ENCODE measurements around the gene ATXN7L1.
A peak's percentile ranks its signal among the peaks of the same experiment; 100 is the strongest.

The ATXN7L1 gene

GRCh38 chr7:105878746-105879605 is 2.6 kb upstream of the ATXN7L1 start:
- no peak overlapping the region for H3K27ac ChIP-seq (ENCODE audit: low read depth in 2 of 2, low read length in 2 of 2)
- H3K4me3 ChIP-seq (ENCODE audit: low read length in 2 of 2), result peak overlapping the region in 1 of 2 donors; percentile 80

DNA sequence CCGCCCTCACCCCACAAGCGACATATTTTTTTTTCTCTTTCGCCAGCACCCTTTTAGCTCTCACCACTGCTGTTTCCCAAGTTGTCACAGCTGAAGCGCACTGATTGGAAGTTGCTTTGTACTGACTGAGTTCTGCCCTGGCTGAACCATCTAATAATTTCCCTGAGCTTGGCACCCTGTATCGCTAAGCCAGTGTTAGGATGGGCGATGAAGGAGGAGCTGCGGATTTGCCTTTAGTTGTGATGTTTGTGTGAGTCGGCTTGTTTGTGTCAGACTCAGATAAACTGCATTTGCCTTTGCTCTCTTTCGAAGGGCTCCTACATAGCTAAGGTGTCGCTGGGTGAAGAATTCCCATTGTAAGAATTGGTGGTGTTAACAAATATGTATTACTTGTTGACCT is 1.3 kb upstream of the ATXN7L1 start:
- Histone ChIP-seq H3K36me3 (ENCODE audit: control insufficient read depth in 2 of 2, insufficient read depth in 2 of 2, low read length in 2 of 2) (no peaks in the 10 kb centered on the region), H3K27ac (ENCODE audit: low read depth in 2 of 2, low read length in 2 of 2) (peak overlapping the region; percentile 67 to 76), H3K4me3 (ENCODE audit: low read length in 2 of 2) (peak overlapping the region; percentile 80 to 87), H3K9ac (ENCODE audit: low read depth in 1 of 2, low read length in 2 of 2) (peak overlapping the region; percentile 66 to 71), H3K4me1 (ENCODE audit: control insufficient read depth in 2 of 2, insufficient read depth in 2 of 2, low read length in 2 of 2) (peaks cover 19 to 34% of the 10 kb centered on the region in 2 donors), H3K27me3 (ENCODE audit: control insufficient read depth in 2 of 2, insufficient read depth in 2 of 2, low read length in 2 of 2) (no peaks in the 10 kb centered on the region), H3K9me3 (ENCODE audit: control insufficient read depth in 2 of 2, low read length in 2 of 2) (no peaks in the 10 kb centered on the region)

More at GRCh38 chr7:105878746-105879605, 2.6 kb upstream of the ATXN7L1 start:
- Histone ChIP-seq H3K4me1 (ENCODE audit: control insufficient read depth in 2 of 2, insufficient read depth in 2 of 2, low read length in 2 of 2) (peaks cover 19 to 34% of the 10 kb centered on the region in 2 donors), H3K36me3 (ENCODE audit: control insufficient read depth in 2 of 2, insufficient read depth in 2 of 2, low read length in 2 of 2) (no peaks in the 10 kb centered on the region), H3K9ac (ENCODE audit: low read depth in 1 of 2, low read length in 2 of 2) (no peak overlapping the region), H3K9me3 (ENCODE audit: control insufficient read depth in 2 of 2, low read length in 2 of 2) (no peaks in the 10 kb centered on the region), H3K27me3 (ENCODE audit: control insufficient read depth in 2 of 2, insufficient read depth in 2 of 2, low read length in 2 of 2) (no peaks in the 10 kb centered on the region)

DNA sequence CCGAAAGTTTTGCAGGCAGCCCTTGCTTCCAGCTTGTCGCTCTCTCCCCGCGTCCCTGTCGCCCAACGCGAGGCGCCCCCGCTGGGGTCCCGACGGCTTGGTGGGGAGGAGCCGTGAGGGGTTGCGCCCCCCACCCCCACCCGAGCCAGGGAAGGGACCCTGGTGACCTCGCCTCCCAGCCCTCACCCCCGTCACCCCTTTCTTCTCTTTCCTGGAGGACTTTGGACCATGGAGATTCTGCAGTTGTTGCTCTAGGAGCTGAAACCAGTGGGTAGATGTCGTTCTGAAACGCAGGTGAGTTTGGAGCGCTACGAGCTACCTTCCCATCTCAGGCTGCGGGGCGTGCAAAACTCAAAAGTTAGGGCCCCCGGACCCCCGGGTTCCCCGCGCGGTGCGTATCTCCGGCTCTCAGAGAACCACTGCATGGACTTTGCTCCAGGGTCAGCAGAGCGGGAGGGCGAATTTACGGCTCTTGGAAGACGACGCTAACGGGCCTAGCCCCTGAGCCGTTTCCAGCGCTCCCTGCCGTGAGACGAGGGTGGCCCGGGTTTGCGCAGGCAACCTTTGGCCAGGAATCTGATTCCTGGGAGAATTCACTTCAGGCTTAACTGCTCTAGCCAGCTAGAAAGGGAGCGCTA is 684 bp upstream of the ATXN7L1 start:
- Histone ChIP-seq H3K4me1 (ENCODE audit: control insufficient read depth in 2 of 2, insufficient read depth in 2 of 2, low read length in 2 of 2) (peaks cover 19 to 34% of the 10 kb centered on the region in 2 donors), H3K9ac (ENCODE audit: low read depth in 1 of 2, low read length in 2 of 2) (peak overlapping the region; percentile 66 to 71), H3K36me3 (ENCODE audit: control insufficient read depth in 2 of 2, insufficient read depth in 2 of 2, low read length in 2 of 2) (no peaks in the 10 kb centered on the region), H3K27ac (ENCODE audit: low read depth in 2 of 2, low read length in 2 of 2) (peak overlapping the region; percentile 67 to 76), H3K27me3 (ENCODE audit: control insufficient read depth in 2 of 2, insufficient read depth in 2 of 2, low read length in 2 of 2) (no peaks in the 10 kb centered on the region), H3K9me3 (ENCODE audit: control insufficient read depth in 2 of 2, low read length in 2 of 2) (no peaks in the 10 kb centered on the region), H3K4me3 (ENCODE audit: low read length in 2 of 2) (peak overlapping the region; percentile 80 to 87)

DNA sequence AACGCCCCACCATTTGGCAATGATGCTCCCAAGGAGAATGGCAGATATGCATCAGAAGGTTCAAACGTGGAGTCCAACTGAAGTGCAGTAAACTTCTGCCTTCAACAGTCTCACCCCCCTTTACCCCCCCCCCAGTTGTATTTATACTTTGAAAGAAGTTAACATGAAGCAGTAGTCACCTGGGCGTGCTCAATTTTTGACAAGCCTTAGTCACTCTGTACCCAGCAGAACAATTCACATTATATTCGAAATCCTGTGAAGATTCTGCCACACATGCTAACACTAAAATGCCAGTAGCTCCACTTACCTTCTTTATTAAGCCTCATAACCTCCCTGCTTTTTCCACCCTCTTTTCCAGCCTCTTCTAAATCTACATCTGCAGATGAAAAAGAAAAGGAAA is 894 bp downstream of the ATXN7L1 start:
- Histone ChIP-seq H3K9ac (ENCODE audit: low read depth in 1 of 2, low read length in 2 of 2) (peak overlapping the region; percentile 89 to 94), H3K36me3 (ENCODE audit: control insufficient read depth in 2 of 2, insufficient read depth in 2 of 2, low read length in 2 of 2) (no peaks in the 10 kb centered on the region), H3K4me3 (ENCODE audit: low read length in 2 of 2) (peak overlapping the region; percentile 95 to 96), H3K27me3 (ENCODE audit: control insufficient read depth in 2 of 2, insufficient read depth in 2 of 2, low read length in 2 of 2) (no peaks in the 10 kb centered on the region), H3K9me3 (ENCODE audit: control insufficient read depth in 2 of 2, low read length in 2 of 2) (no peaks in the 10 kb centered on the region), H3K4me1 (ENCODE audit: control insufficient read depth in 2 of 2, insufficient read depth in 2 of 2, low read length in 2 of 2) (peaks cover 19 to 34% of the 10 kb centered on the region in 2 donors), H3K27ac (ENCODE audit: low read depth in 2 of 2, low read length in 2 of 2) (peak overlapping the region; percentile 78 to 83)

GRCh38 chr7:105874055-105874454 is 2.3 kb downstream of the ATXN7L1 start:
- peaks cover 19 to 29% of the 10 kb centered on the region in 2 donors for H3K4me1 ChIP-seq (ENCODE audit: control insufficient read depth in 2 of 2, insufficient read depth in 2 of 2, low read length in 2 of 2)

GRCh38 chr7:105872491-105872890 is 3.9 kb downstream of the ATXN7L1 start:
- Histone ChIP-seq H3K27me3 (ENCODE audit: control insufficient read depth in 2 of 2, insufficient read depth in 2 of 2, low read length in 2 of 2) (no peaks in the 10 kb centered on the region), H3K4me3 (ENCODE audit: low read length in 2 of 2) (no peak overlapping the region), H3K36me3 (ENCODE audit: control insufficient read depth in 2 of 2, insufficient read depth in 2 of 2, low read length in 2 of 2) (peaks cover 0 to 6% of the 10 kb centered on the region in 2 donors), H3K9me3 (ENCODE audit: control insufficient read depth in 2 of 2, low read length in 2 of 2) (no peaks in the 10 kb centered on the region), H3K9ac (ENCODE audit: low read depth in 1 of 2, low read length in 2 of 2) (no peak overlapping the region), H3K27ac (ENCODE audit: low read depth in 2 of 2, low read length in 2 of 2) (no peak overlapping the region), H3K4me1 (ENCODE audit: control insufficient read depth in 2 of 2, insufficient read depth in 2 of 2, low read length in 2 of 2) (peaks cover 8 to 15% of the 10 kb centered on the region in 2 donors)

More at GRCh38 chr7:105874055-105874454, 2.3 kb downstream of the ATXN7L1 start:
- Histone ChIP-seq H3K4me3 (ENCODE audit: low read length in 2 of 2) (no peak overlapping the region), H3K27me3 (ENCODE audit: control insufficient read depth in 2 of 2, insufficient read depth in 2 of 2, low read length in 2 of 2) (no peaks in the 10 kb centered on the region), H3K36me3 (ENCODE audit: control insufficient read depth in 2 of 2, insufficient read depth in 2 of 2, low read length in 2 of 2) (peaks cover 0 to 1% of the 10 kb centered on the region in 2 donors), H3K27ac (ENCODE audit: low read depth in 2 of 2, low read length in 2 of 2) (no peak overlapping the region), H3K9me3 (ENCODE audit: control insufficient read depth in 2 of 2, low read length in 2 of 2) (no peaks in the 10 kb centered on the region), H3K9ac (ENCODE audit: low read depth in 1 of 2, low read length in 2 of 2) (no peak overlapping the region)

GRCh38 chr7:105871142-105871541 is 5.3 kb downstream of the ATXN7L1 start:
- H3K27me3 ChIP-seq (ENCODE audit: control insufficient read depth in 2 of 2, insufficient read depth in 2 of 2, low read length in 2 of 2), result no peaks in the 10 kb centered on the region
- no peak overlapping the region for H3K27ac ChIP-seq (ENCODE audit: low read depth in 2 of 2, low read length in 2 of 2)
- no peak overlapping the region for H3K9ac ChIP-seq (ENCODE audit: low read depth in 1 of 2, low read length in 2 of 2)
- H3K4me1 ChIP-seq (ENCODE audit: control insufficient read depth in 2 of 2, insufficient read depth in 2 of 2, low read length in 2 of 2), result peaks cover 5 to 11% of the 10 kb centered on the region in 2 donors
- H3K9me3 ChIP-seq (ENCODE audit: control insufficient read depth in 2 of 2, low read length in 2 of 2), result no peaks in the 10 kb centered on the region
- peaks cover 5 to 6% of the 10 kb centered on the region in 2 donors for H3K36me3 ChIP-seq (ENCODE audit: control insufficient read depth in 2 of 2, insufficient read depth in 2 of 2, low read length in 2 of 2)
- H3K4me3 ChIP-seq (ENCODE audit: low read length in 2 of 2), result no peak overlapping the region

- H3K4me3 ChIP-seq (ENCODE audit: low read length in 2 of 2), result no peak overlapping the region
- H3K4me1 ChIP-seq (ENCODE audit: control insufficient read depth in 2 of 2, insufficient read depth in 2 of 2, low read length in 2 of 2), result no peaks in the 10 kb centered on the region
- H3K27me3 ChIP-seq (ENCODE audit: control insufficient read depth in 2 of 2, insufficient read depth in 2 of 2, low read length in 2 of 2), result no peaks in the 10 kb centered on the region
- no peaks in the 10 kb centered on the region for H3K9me3 ChIP-seq (ENCODE audit: control insufficient read depth in 2 of 2, low read length in 2 of 2)
- H3K36me3 ChIP-seq (ENCODE audit: control insufficient read depth in 2 of 2, insufficient read depth in 2 of 2, low read length in 2 of 2), result peaks cover 5 to 6% of the 10 kb centered on the region in 2 donors
- H3K9ac ChIP-seq (ENCODE audit: low read depth in 1 of 2, low read length in 2 of 2), result no peak overlapping the region
- no peak overlapping the region for H3K27ac ChIP-seq (ENCODE audit: low read depth in 2 of 2, low read length in 2 of 2)
Observed at GRCh38 chr7:105866102-105866801, 10.1 kb downstream of the ATXN7L1 start.

GRCh38 chr7:105863876-105864275 is 12.5 kb downstream of the ATXN7L1 start:
- Histone ChIP-seq H3K9me3 (ENCODE audit: control insufficient read depth in 2 of 2, low read length in 2 of 2) (no peaks in the 10 kb centered on the region), H3K36me3 (ENCODE audit: control insufficient read depth in 2 of 2, insufficient read depth in 2 of 2, low read length in 2 of 2) (peaks cover 3 to 5% of the 10 kb centered on the region in 2 donors), H3K4me3 (ENCODE audit: low read length in 2 of 2) (no peak overlapping the region), H3K27ac (ENCODE audit: low read depth in 2 of 2, low read length in 2 of 2) (no peak overlapping the region), H3K27me3 (ENCODE audit: control insufficient read depth in 2 of 2, insufficient read depth in 2 of 2, low read length in 2 of 2) (no peaks in the 10 kb centered on the region), H3K4me1 (ENCODE audit: control insufficient read depth in 2 of 2, insufficient read depth in 2 of 2, low read length in 2 of 2) (no peaks in the 10 kb centered on the region), H3K9ac (ENCODE audit: low read depth in 1 of 2, low read length in 2 of 2) (no peak overlapping the region)

GRCh38 chr7:105862770-105863169 is 13.6 kb downstream of the ATXN7L1 start:
- no peaks in the 10 kb centered on the region for H3K27me3 ChIP-seq (ENCODE audit: control insufficient read depth in 2 of 2, insufficient read depth in 2 of 2, low read length in 2 of 2)
- no peaks in the 10 kb centered on the region for H3K4me1 ChIP-seq (ENCODE audit: control insufficient read depth in 2 of 2, insufficient read depth in 2 of 2, low read length in 2 of 2)
- H3K9me3 ChIP-seq (ENCODE audit: control insufficient read depth in 2 of 2, low read length in 2 of 2), result no peaks in the 10 kb centered on the region

More at GRCh38 chr7:105862770-105863169, 13.6 kb downstream of the ATXN7L1 start:
- Histone ChIP-seq H3K27ac (ENCODE audit: low read depth in 2 of 2, low read length in 2 of 2) (no peak overlapping the region), H3K4me3 (ENCODE audit: low read length in 2 of 2) (no peak overlapping the region), H3K36me3 (ENCODE audit: control insufficient read depth in 2 of 2, insufficient read depth in 2 of 2, low read length in 2 of 2) (peaks cover 0 to 5% of the 10 kb centered on the region in 2 donors), H3K9ac (ENCODE audit: low read depth in 1 of 2, low read length in 2 of 2) (no peak overlapping the region)
